HG02798 (cell line): Measurements from ENCODE around the gene NCDN.
"Not testable (repeated sequence)": the region's sequence is repeated elsewhere in the genome, so short reads cannot be mapped to it uniquely, and the experiment has no call there.

Source experiments
- ATAC-seq: cut with Tn5 transposase; IDR thresholded peaks from one replicate; pipeline ENCODE4 v1.9.1; 2021; ENCODE audit warnings: mild to moderate bottlenecking; ENCODE audit not compliant: unreplicated experiment, poor library complexity

Gene NCDN

GRCh38 chr1:35567947-35568558 lies 10.5 kb downstream of the NCDN start:
- ATAC-seq, result no peak

DNA sequence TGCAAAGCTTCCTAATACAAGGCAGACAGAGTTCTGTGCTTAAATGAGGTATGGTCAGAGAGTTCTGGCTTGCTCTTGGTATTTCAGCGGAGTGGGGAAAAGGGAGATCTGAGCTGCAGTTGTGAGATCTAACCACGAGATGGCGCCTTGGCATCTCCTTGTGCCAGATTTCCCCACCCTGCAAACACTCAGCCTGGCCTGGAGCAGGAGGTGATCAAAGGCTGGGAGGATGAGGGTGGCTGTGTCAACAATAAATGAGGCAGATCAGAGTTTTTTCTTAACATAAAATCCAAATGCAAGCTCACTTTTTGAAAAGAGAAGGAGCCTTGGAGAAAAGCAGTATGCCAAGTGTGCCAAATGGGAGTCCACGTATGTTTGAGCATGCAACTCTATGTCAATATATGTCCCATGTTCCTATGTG lies 11.4 kb downstream of the NCDN start:
- ATAC-seq, result peak; percentile 53

- ATAC-seq, result no peak
These were observed 12.3 kb downstream of the NCDN start for GRCh38 chr1:35569936-35570335.

GRCh38 chr1:35570589-35571137 lies 13.1 kb downstream of the NCDN start:
- ATAC-seq, result no peak

GRCh38 chr1:35571263-35571662 lies 13.7 kb downstream of the NCDN start:
- ATAC-seq, result no peak

DNA sequence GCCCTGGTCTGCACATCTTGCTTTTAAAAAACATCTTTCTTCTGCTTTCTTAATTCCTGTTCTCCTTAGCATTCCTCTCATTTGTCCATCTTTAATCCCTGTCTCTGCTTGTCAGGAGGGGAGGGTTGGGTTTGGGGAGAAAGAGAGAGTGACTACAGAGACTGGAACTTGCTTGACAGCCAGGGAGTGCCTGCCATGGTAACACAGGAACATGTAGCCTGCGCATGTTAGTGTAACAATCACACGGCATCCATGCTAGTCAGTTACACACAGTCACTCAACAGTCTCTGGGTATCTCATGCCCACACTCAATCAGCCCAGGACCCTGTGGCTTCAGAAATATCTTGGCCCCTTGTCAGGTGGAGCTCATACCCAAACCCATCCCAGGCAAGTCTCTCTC lies 14.7 kb downstream of the NCDN start:
- ATAC-seq, result no peak

- ATAC-seq, result no peak
These were observed 15.9 kb downstream of the NCDN start, which contains the start of gene TFAP2E for GRCh38 chr1:35573198-35574124. TFAP2E (plus strand) TSS chr1:35573314; CDS start chr1:35573578, 264 bp downstream.

- no peak for ATAC-seq
These were observed 16.6 kb downstream of the NCDN start for GRCh38 chr1:35574125-35574654.

GRCh38 chr1:35574655-35575415 lies 17.2 kb downstream of the NCDN start:
- no peak for ATAC-seq

GRCh38 chr1:35575416-35575958 lies 17.9 kb downstream of the NCDN start:
- ATAC-seq, result no peak

DNA sequence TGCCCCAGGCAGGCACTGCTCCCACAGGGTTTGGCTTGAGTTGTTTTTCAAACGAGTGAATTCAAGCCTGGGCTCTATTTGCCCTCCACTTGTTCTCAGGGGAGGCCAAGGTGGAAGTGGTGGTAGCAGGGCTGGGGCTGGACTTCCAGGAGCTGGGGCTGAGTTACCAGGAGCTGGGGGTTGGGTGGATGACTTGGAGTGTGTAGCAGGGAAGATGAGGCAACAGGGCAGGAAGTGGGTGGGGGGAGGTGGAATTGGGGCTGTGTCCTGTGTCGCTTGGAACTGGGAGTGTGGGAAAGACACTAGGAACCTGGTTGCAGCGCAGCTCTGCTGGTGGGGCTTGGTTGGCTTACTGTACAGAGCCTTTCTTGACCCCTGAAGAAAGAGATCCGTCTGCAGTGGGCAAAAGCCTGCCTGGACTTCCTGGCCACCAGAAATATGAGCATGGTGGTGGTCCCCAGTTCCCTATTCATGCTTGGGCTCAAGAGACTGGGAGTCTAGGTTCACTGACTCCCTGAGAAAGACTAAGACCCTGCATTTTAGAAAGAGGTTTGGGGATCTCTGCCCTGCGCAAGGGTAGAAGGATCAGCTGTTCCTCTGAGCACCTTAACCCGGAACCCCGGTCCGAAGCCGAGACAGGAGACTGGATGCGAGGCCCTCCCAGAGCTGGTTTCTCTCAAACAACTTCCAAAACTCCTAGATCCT lies 18.6 kb downstream of the NCDN start:
- ATAC-seq, result no peak

GRCh38 chr1:35576766-35577070 lies 19.1 kb downstream of the NCDN start:
- ATAC-seq, result not testable (repeated sequence)

- peak; percentile 56 for ATAC-seq
These were observed 19.7 kb downstream of the NCDN start for GRCh38 chr1:35577071-35577998.

DNA sequence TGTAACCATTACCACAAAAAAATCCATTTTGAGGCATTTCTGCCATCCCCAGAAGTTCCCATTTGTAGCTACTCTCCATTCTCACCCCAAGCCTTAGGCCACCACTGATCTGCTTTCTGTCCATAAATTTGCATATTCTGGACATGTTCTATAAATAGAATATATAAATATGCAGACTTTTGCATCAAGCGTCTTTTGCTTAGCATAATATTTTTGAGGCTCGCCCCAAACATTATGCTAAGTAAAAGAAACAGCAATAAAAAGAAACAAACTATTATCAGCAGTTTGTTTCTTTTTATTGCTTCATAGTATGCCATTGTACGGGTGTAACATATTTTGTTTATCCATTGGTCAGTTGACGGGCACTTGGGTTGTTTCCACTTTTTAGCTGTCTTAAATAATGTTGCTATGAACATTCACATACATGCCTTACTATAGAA lies 23.4 kb downstream of the NCDN start:
- ATAC-seq, result no peak

GRCh38 chr1:35581621-35582020 lies 24.0 kb downstream of the NCDN start:
- ATAC-seq, result not testable (repeated sequence)

- no peak for ATAC-seq
These were observed 27.7 kb downstream of the NCDN start for GRCh38 chr1:35585281-35585680.

GRCh38 chr1:35585805-35586204 lies 28.2 kb downstream of the NCDN start:
- ATAC-seq, result not testable (repeated sequence)

DNA sequence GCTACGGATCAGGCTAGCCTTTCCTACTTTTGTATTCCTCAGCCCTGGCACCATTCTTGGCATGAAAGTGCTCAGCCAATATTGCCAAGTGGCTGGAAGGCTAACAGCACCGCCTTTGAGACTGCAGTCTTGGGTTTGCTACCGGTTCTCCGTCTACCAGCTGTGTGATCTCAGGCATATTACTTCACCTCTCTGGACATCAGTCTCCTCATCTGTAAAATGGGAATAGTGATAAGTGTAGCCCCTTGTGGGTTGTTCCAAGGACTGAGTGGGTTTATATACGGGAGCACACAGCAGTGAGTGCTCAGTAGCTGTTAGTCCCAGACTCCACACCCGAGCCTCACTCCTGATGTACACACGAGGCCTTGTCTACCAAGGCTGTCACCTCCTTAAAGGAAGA lies 29.2 kb downstream of the NCDN start:
- ATAC-seq, result no peak
